ENCODE data around the gene CAPZB.

DNA sequence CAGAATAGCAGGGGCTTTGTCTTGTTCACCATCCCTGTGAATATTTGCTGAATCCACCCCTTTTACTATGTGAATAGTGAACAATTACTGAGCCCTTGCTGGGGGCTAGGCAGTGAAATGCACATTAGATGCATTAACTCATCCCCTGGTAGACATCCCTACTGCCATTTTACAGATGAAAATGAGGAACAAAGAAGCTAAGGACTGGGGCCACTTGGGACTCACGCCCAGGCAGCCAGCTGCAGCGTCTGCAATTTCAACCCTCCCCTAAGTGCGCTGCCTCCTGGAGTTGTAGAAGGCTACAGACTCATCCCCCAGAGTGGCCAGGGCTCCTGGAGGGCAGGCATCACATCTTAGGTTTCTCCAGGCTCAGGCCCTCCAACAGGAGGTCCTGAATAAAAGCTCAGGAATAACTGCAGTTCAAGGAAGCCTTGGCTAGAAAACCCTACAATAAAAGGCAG is 31.6 kb downstream of the CAPZB start:
- TF ChIP-seq POLR2A (IDR thresholded peaks at IDR 0.05; ENCODE audit: low read length), result no peak
- TF ChIP-seq CBX8 (IDR thresholded peaks at IDR 0.05), result no peak
- TF ChIP-seq, protein P1, sequence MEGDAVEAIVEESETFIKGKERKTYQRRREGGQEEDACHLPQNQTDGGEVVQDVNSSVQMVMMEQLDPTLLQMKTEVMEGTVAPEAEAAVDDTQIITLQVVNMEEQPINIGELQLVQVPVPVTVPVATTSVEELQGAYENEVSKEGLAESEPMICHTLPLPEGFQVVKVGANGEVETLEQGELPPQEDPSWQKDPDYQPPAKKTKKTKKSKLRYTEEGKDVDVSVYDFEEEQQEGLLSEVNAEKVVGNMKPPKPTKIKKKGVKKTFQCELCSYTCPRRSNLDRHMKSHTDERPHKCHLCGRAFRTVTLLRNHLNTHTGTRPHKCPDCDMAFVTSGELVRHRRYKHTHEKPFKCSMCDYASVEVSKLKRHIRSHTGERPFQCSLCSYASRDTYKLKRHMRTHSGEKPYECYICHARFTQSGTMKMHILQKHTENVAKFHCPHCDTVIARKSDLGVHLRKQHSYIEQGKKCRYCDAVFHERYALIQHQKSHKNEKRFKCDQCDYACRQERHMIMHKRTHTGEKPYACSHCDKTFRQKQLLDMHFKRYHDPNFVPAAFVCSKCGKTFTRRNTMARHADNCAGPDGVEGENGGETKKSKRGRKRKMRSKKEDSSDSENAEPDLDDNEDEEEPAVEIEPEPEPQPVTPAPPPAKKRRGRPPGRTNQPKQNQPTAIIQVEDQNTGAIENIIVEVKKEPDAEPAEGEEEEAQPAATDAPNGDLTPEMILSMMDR (IDR thresholded peaks at IDR 0.05), result no peak
- TF ChIP-seq SREBF2 (IDR thresholded peaks at IDR 0.05), result no peak
- no peak for TF ChIP-seq BHLHE40 (IDR thresholded peaks at IDR 0.05; ENCODE audit: low read depth, low read length)
- TF ChIP-seq, protein P2, sequence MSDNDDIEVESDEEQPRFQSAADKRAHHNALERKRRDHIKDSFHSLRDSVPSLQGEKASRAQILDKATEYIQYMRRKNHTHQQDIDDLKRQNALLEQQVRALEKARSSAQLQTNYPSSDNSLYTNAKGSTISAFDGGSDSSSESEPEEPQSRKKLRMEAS (IDR thresholded peaks at IDR 0.05), result no peak
- TF ChIP-seq EP300 (IDR thresholded peaks at IDR 0.05), result no peak
- no peak for TF ChIP-seq RAD21 (conservative IDR thresholded peaks at IDR 0.05 in 1 of 2, IDR thresholded peaks at IDR 0.05 in 1 of 2)
- no peak for TF ChIP-seq CBX2 (IDR thresholded peaks at IDR 0.05; ENCODE audit: borderline replicate concordance, low read depth)

Data from A549 (cell line).